Vagina (tissue), 2 donors: Measurements from ENCODE around the gene RB1. TPM values are rescaled to one million over a fixed set of nuclear protein-coding genes. Genes with fewer than 3 reads are reported as not detected.

Source experiments
- DNase-seq, 2 donors: peaks; one replicate each; pipeline ENCODE4 v3.0.0-alpha.2; 2017; ENCODE audit errors: extremely low spot score in 2 of 2
- H3K27ac ChIP-seq: fragments of 200-600 bp; sonication (generic); one replicate; pipeline ENCODE4 v1.5.1; 2019
- H3K27me3 ChIP-seq: fragments of 200-600 bp; sonication (generic); one replicate; pipeline ENCODE4 v1.5.1; 2019
- H3K36me3 ChIP-seq, 2 donors: fragments of 200-600 bp; sonication (generic); one replicate each; pipeline ENCODE4 v1.5.1; 2017 to 2019
- H3K4me1 ChIP-seq: fragments of 200-600 bp; sonication (generic); one replicate; pipeline ENCODE4 v1.5.1; 2019
- H3K4me3 ChIP-seq, 2 donors: fragments of 200-600 bp; sonication (generic); 1 replicate in 1 of 2; 2 replicates in 1 of 2; pipeline ENCODE4 v1.5.1; 2016 to 2019
- H3K9me3 ChIP-seq: fragments of 200-600 bp; sonication (generic); one replicate; pipeline ENCODE4 v1.5.1; 2019
- POLR2A ChIP-seq, 2 donors: fragments of 450-650 bp; IDR thresholded peaks; one replicate each; pipeline ENCODE4 v1.6.1; 2017; ENCODE audit warnings: antibody characterized with exemption in 2 of 2, mild to moderate bottlenecking in 2 of 2, moderate library complexity in 2 of 2
- POLR2AphosphoS5 ChIP-seq, 2 donors: sonication (generic); formaldehyde crosslinking; IDR thresholded peaks; one replicate each; pipeline ENCODE4 v1.9.0; 2017; ENCODE audit warnings: antibody characterized with exemption in 2 of 2, mild to moderate bottlenecking in 2 of 2, low read depth in 1 of 2; ENCODE audit not compliant: insufficient read depth in 1 of 2
- intact Hi-C: fragments of 100-400 bp; cut with DNase I; formaldehyde crosslinking; loops from one replicate; pipeline ENCODE4 v1.15.1; 2023
- total RNA-seq: library from RNA; depleted of rRNA; stranded (reverse); fragments of >200 nt; gene quantifications from one replicate; pipeline ENCODE4 v1.2.3, GENCODE V29; 2016
- TF ChIP-seq, protein P1 (sequence below), 3 experiments: fragments of 450-650 bp in 2 of 3; fragments of 200-600 bp in 1 of 3; sonication (generic) in 1 of 3; IDR thresholded peaks; one replicate each; pipeline ENCODE4 v1.5.1; 2017 to 2019; ENCODE audit warnings: antibody characterized with exemption in 3 of 3, mild to moderate bottlenecking in 2 of 3, moderate library complexity in 2 of 3

The RB1 gene
- total RNA-seq, 1 donor from 2014 or later, result 34.4 TPM

DNA sequence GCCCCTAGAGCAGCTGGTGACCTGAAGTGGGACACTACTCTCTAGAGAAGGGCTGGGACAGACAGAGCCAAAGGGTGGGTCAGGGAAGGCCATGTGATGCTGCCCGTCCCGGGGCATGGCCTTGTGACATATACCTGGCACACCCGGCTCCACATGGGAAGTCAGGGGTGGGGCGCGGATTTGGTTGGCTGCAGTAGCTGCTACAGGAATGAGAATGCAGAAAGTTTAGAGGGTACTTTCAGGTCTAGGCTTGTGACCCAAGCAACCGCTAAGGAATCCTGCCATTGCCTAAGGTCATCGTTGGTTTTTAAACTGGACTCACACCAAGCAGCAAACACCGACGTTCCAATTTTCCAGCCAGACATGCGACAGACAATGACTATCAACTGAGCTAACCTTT, 203.5 kb downstream of the RB1 start:
- Histone ChIP-seq H3K27ac (peak overlapping the region; percentile 84), H3K4me1 (peaks cover 64% of the 10 kb centered on the region), H3K9me3 (no peaks in the 10 kb centered on the region), H3K27me3 (no peaks in the 10 kb centered on the region), H3K36me3 (no peaks in the 10 kb centered on the region), H3K4me3 (no peak overlapping the region)
- intact Hi-C loops, result no loop called here
- DNase-seq, result no peak
- TF ChIP-seq POLR2A (IDR thresholded peaks at IDR 0.05) (no peak), POLR2AphosphoS5 (IDR thresholded peaks at IDR 0.05; ENCODE audit: insufficient read depth in 1 of 2, low read depth in 1 of 2) (peak; percentile 54 to 71)

DNA sequence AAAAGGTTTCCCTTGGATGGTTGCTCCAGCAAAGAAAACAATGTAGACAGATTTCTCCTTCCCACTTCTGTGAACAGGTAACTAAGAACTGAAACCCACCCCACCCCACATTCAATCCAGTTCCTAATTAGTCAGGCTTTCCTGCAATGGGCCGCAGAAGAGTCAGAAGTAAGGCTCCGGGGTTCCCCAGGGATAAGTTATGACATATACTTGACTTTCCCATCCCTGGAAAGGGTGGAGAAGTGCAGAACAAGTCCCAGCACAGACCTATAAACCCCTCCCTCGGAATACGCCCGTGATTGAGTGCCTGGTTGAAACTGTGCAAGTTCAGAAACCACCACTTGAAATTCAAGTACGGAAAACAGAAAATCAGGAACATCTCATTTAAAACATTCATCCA, 204.5 kb downstream of the RB1 start:
- peak overlapping the region; percentile 84 for H3K27ac ChIP-seq
- intact Hi-C loops, result no loop called here
- no peak overlapping the region for H3K4me3 ChIP-seq
- H3K9me3 ChIP-seq, result no peaks in the 10 kb centered on the region
- no peak for DNase-seq
- H3K4me1 ChIP-seq, result peaks cover 68% of the 10 kb centered on the region
- peak in 1 of 2 donors; percentile 32 for TF ChIP-seq POLR2AphosphoS5 (IDR thresholded peaks at IDR 0.05; ENCODE audit: insufficient read depth in 1 of 2, low read depth in 1 of 2)
- TF ChIP-seq, protein P1, sequence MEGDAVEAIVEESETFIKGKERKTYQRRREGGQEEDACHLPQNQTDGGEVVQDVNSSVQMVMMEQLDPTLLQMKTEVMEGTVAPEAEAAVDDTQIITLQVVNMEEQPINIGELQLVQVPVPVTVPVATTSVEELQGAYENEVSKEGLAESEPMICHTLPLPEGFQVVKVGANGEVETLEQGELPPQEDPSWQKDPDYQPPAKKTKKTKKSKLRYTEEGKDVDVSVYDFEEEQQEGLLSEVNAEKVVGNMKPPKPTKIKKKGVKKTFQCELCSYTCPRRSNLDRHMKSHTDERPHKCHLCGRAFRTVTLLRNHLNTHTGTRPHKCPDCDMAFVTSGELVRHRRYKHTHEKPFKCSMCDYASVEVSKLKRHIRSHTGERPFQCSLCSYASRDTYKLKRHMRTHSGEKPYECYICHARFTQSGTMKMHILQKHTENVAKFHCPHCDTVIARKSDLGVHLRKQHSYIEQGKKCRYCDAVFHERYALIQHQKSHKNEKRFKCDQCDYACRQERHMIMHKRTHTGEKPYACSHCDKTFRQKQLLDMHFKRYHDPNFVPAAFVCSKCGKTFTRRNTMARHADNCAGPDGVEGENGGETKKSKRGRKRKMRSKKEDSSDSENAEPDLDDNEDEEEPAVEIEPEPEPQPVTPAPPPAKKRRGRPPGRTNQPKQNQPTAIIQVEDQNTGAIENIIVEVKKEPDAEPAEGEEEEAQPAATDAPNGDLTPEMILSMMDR (IDR thresholded peaks at IDR 0.05), result no peak
- H3K36me3 ChIP-seq, result no peaks in the 10 kb centered on the region
- no peaks in the 10 kb centered on the region for H3K27me3 ChIP-seq

DNA sequence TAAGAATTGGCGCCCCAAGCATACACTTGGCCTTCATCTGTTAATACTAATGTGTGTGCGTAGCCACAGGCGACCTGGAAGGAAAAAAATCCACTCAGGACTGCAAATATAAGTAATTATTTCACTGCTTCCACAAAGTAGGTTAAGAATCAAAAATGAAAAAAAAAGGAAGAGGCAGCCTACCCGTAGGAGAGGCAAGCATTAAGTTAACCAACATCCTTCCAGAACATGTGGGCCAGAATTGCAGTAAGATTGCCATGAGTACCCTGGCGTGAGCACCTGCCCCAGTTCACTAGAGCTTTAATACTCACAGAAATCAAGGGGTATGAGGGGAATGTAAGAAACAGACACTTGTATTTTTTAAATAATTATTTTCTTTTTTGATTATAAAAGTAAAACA, 207.1 kb downstream of the RB1 start:
- Histone ChIP-seq H3K27me3 (no peaks in the 10 kb centered on the region), H3K4me3 (no peak overlapping the region), H3K36me3 (no peaks in the 10 kb centered on the region), H3K4me1 (peaks cover 53% of the 10 kb centered on the region), H3K9me3 (no peaks in the 10 kb centered on the region), H3K27ac (no peak overlapping the region)
- intact Hi-C loops, result no loop called here
- no peak for DNase-seq
- TF ChIP-seq POLR2AphosphoS5 (IDR thresholded peaks at IDR 0.05; ENCODE audit: insufficient read depth in 1 of 2, low read depth in 1 of 2) (no peak), POLR2A (IDR thresholded peaks at IDR 0.05) (no peak)
- TF ChIP-seq, protein P1 (IDR thresholded peaks at IDR 0.05), result no peak

DNA sequence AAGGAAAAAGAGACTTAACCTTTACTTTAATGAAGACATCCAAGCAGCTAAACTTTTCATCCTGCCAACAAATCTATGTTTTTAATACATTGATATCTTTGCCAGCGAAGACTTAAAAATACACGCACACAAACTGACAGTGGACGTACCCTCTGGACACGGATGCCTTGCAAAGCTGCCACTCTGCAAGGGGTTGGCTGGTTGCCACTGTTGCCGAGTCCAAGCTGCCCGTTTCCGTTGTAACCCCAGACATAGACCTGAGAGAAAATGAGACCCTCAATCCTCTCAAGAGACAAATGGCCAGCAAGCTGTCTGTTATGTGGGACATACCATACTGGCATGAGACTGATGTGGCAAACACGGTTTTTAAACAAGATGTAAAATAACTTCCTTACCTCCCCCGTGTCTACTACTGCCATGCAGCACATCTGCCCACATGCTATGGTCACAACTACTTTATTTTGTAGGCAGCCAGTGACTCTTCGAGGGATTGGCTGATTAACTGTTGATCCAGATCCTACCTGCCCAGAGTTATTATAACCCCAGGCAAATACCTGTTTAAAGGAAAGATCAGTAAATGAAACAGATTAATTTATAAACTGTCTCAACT, 208.2 kb downstream of the RB1 start:
- no peaks in the 10 kb centered on the region for H3K27me3 ChIP-seq
- H3K4me1 ChIP-seq, result peaks cover 43% of the 10 kb centered on the region
- no peaks in the 10 kb centered on the region for H3K36me3 ChIP-seq
- peak overlapping the region; percentile 10 for H3K27ac ChIP-seq
- TF ChIP-seq POLR2AphosphoS5 (IDR thresholded peaks at IDR 0.05; ENCODE audit: insufficient read depth in 1 of 2, low read depth in 1 of 2) (no peak), POLR2A (IDR thresholded peaks at IDR 0.05) (no peak)
- TF ChIP-seq, protein P1 (IDR thresholded peaks at IDR 0.05), result no peak
- H3K9me3 ChIP-seq, result no peaks in the 10 kb centered on the region
- no peak for DNase-seq
- intact Hi-C loops, result no loop called here
- H3K4me3 ChIP-seq, result peak overlapping the region in 1 of 2 donors; percentile 1

DNA sequence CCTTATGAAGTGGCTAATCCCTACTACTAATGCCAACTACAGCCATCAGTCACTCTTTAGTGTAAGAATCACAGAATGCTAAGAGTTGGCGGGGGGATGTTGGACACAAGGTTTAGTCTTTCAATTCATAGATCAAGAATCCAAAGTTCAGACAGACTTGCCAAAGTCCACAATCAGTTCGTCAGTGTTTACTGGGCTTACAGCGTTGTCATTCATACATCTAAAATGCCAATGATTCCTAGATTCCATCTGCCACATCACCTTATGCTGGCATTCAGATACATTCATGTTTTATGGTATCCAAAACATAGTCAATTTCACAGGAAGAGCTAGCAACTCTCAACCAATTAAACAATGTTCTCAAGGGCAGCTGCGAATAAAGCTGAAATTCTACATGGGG, 211.2 kb downstream of the RB1 start:
- Histone ChIP-seq H3K27ac (no peak overlapping the region), H3K4me1 (peaks cover 23% of the 10 kb centered on the region), H3K4me3 (no peak overlapping the region), H3K36me3 (no peaks in the 10 kb centered on the region), H3K27me3 (no peaks in the 10 kb centered on the region), H3K9me3 (no peaks in the 10 kb centered on the region)
- intact Hi-C loops, result no loop called here
- TF ChIP-seq, protein P1 (IDR thresholded peaks at IDR 0.05), result no peak
- TF ChIP-seq POLR2AphosphoS5 (IDR thresholded peaks at IDR 0.05; ENCODE audit: insufficient read depth in 1 of 2, low read depth in 1 of 2), result no peak
- TF ChIP-seq POLR2A (IDR thresholded peaks at IDR 0.05), result no peak
- DNase-seq, result no peak
